HG03095 (cell line): Measurements from ENCODE around the gene A4GALT.

Experiments
- ATAC-seq: cut with Tn5 transposase; IDR thresholded peaks from one replicate; pipeline ENCODE4 v1.9.1; 2021; ENCODE audit warnings: moderate library complexity; ENCODE audit not compliant: unreplicated experiment

The A4GALT gene

GRCh38 chr22:42704896-42705295, 15.8 kb downstream of the A4GALT start:
- no peak for ATAC-seq

GRCh38 chr22:42702675-42703074, 18.0 kb downstream of the A4GALT start:
- no peak for ATAC-seq

- no peak for ATAC-seq
Observed at GRCh38 chr22:42701694-42702093, 19.0 kb downstream of the A4GALT start.

- no peak for ATAC-seq
Observed at GRCh38 chr22:42700901-42701300, 19.8 kb downstream of the A4GALT start.

- ATAC-seq, result no peak
Observed at GRCh38 chr22:42700355-42700754, 20.3 kb downstream of the A4GALT start.

- ATAC-seq, result no peak
Observed at GRCh38 chr22:42699976-42700352, 20.7 kb downstream of the A4GALT start.

- ATAC-seq, result no peak
Observed at GRCh38 chr22:42699281-42699975, 21.2 kb downstream of the A4GALT start.

GRCh38 chr22:42697542-42698013, 23.1 kb downstream of the A4GALT start:
- no peak for ATAC-seq

GRCh38 chr22:42696331-42696967, 24.2 kb downstream of the A4GALT start:
- ATAC-seq, result no peak

- ATAC-seq, result no peak
Observed at GRCh38 chr22:42695294-42695693, 25.4 kb downstream of the A4GALT start.

- no peak for ATAC-seq
Observed at GRCh38 chr22:42693763-42694683, 26.6 kb downstream of the A4GALT start.

GRCh38 chr22:42693055-42693762, 27.5 kb downstream of the A4GALT start:
- ATAC-seq, result no peak

GRCh38 chr22:42692239-42693054, 28.2 kb downstream of the A4GALT start:
- ATAC-seq, result no peak

- no peak for ATAC-seq
Observed at GRCh38 chr22:42691440-42691839, 29.2 kb downstream of the A4GALT start.

- ATAC-seq, result no peak
Observed at GRCh38 chr22:42688241-42689211, 32.1 kb downstream of the A4GALT start.

- ATAC-seq, result no peak
Observed at GRCh38 chr22:42686756-42687491, 33.7 kb downstream of the A4GALT start.

- no peak for ATAC-seq
Observed at GRCh38 chr22:42685941-42686653, 34.6 kb downstream of the A4GALT start.
